GM21526 (cell line): ENCODE measurements around the gene ASNS.

Source experiments
- ATAC-seq: cut with Tn5 transposase; IDR thresholded peaks from one replicate; pipeline ENCODE4 v1.9.1; 2021; ENCODE audit warnings: moderate library complexity; ENCODE audit not compliant: unreplicated experiment, low FRiP score

ASNS gene

DNA sequence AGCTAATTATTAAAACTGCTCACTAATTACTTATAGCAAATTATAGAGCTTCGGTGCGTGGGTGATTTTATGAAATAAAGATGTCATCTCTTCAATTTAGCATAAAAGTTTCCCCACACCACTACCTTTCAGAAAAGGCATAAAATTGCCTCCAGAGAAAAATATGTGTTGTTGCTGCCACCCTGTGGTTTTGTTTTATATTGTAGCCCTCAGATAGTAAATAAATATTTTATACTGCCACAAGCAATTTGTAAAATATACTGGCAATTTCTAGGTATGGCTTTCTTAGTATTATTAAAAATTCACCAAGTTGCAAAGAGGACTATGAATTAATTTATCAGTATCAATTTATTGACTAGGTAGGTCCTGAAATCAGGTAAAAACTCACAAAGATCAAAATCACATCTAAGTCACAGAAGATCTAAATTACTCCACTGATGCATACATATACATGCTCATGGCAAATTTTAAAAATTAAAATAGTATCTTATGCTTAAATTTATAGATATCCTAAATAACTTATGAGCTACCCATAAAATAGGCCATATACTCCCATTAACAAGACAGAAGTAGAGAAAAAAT lies 26.5 kb downstream of the ASNS start:
- no peak for ATAC-seq

DNA sequence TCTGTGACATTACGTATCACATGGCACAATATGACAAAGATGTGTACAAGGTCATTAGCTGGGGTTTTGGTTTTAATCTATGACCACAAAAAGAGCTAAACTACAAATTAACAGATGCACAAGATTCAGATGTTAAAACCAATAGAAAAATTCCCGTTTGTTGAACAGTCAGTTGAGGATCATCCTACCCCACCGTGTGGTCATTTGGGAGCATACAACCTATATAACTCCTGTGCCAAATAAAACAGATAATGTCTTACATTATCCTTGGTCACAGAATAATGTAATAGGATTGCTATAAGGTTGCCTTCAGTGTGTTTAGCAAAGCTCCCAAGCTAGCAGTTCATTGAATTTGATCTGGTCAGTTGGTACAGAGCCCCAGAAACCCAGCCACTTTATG lies 28.2 kb downstream of the ASNS start:
- no peak for ATAC-seq

- no peak for ATAC-seq
Observed at GRCh38 chr7:97842772-97843345, 29.3 kb downstream of the ASNS start.

- ATAC-seq: no peak
Observed at GRCh38 chr7:97842006-97842405, 30.2 kb downstream of the ASNS start.

GRCh38 chr7:97835296-97836138 lies 36.7 kb downstream of the ASNS start:
- ATAC-seq: peak; percentile 79

DNA sequence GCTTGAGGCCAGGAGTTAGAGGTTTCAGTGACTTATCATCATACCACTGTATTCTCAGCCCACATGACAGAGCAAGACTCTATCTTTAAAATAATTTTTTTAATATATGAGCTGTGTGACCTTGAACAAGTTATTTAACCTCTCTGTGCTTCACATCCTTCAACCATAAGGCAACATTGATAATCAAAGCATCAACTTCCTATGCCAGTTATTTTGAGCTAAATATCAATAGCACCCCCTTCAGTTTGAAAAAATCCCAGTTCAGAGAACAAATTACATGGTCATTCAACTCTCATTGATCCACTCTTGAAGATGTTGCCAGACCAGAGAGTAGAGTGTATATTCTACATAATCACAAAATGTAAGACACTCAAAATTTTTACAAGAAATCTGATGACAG lies 53.0 kb downstream of the ASNS start:
- no peak for ATAC-seq

DNA sequence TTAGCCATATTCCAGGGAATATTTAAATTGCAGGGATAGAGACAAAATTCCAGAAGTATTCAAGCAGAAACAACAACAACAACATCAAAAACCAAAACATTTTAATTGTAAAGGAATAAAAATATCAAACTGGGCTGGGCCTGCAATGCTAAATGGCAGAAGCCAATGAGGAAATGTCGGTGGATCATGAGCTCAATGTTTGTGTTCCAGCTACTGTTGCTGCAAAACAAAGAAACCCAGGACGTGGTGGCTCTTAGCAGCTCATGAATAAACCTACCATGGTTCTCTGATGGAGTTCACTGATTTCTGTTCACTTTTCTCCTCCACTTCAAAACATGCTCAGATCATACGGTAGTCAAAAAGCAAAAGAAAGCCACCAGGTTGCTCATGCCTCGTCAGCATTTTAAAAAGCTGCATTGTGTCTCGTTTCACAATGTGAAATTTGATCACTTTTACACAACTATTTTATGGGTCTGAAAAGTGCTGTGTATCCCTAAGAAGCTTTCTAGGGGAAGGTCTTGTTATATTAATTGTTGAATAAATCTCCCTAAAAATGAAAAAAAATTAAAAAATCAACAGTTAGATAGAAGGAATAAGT lies 54.0 kb downstream of the ASNS start:
- no peak for ATAC-seq
